ENCODE measurements around the gene DMAC2L.

DMAC2L gene

GRCh38 chr14:50339178-50339804 is 27.2 kb downstream of the DMAC2L start:
- Histone ChIP-seq H3K9ac (ENCODE audit: low read length) (no peak overlapping the region), H3K4me1 (ENCODE audit: low read length) (no peaks in the 10 kb centered on the region), H3K9me3 (replicated peaks; ENCODE audit: insufficient read depth, low read length) (no peaks in the 10 kb centered on the region), H3K27me3 (replicated peaks; ENCODE audit: insufficient read depth, low read length) (no peaks in the 10 kb centered on the region), H2AFZ (ENCODE audit: low read length) (no peak overlapping the region), H3K79me2 (ENCODE audit: low read length) (no peaks in the 10 kb centered on the region), H3K4me2 (ENCODE audit: low read depth, low read length) (no peak overlapping the region), H3K9me2 (replicated peaks; ENCODE audit: insufficient read depth, low read length) (no peaks in the 10 kb centered on the region), H3K4me3 (ENCODE audit: low read length) (no peak overlapping the region), H3K36me3 (replicated peaks; ENCODE audit: insufficient read depth, low read length) (no peaks in the 10 kb centered on the region), H4K20me1 (ENCODE audit: insufficient read depth, low read length) (no peaks in the 10 kb centered on the region), H3F3A (ENCODE audit: insufficient read depth, low read length) (no peaks in the 10 kb centered on the region), H3K27ac (ENCODE audit: low read length) (no peak overlapping the region)
- TF ChIP-seq CTCF (IDR thresholded peaks at IDR 0.05; ENCODE audit: low read length) (no peak), EZH2phosphoT487 (IDR thresholded peaks at IDR 0.05; ENCODE audit: low read length) (no peak), EZH2 (optimal IDR thresholded peaks at IDR 0.05; ENCODE audit: low read depth, low read length) (no peak)
- DNase-seq: no peak

GRCh38 chr14:50340045-50340444 is 27.9 kb downstream of the DMAC2L start:
- H2AFZ ChIP-seq (ENCODE audit: low read length): no peak overlapping the region
- no peaks in the 10 kb centered on the region for H3K27me3 ChIP-seq (replicated peaks; ENCODE audit: insufficient read depth, low read length)
- no peaks in the 10 kb centered on the region for H3K9me2 ChIP-seq (replicated peaks; ENCODE audit: insufficient read depth, low read length)
- no peak for DNase-seq
- no peak overlapping the region for H3K27ac ChIP-seq (ENCODE audit: low read length)
- no peak for TF ChIP-seq CTCF (IDR thresholded peaks at IDR 0.05; ENCODE audit: low read length)
- no peak for TF ChIP-seq EZH2phosphoT487 (IDR thresholded peaks at IDR 0.05; ENCODE audit: low read length)
- no peak for TF ChIP-seq EZH2 (optimal IDR thresholded peaks at IDR 0.05; ENCODE audit: low read depth, low read length)
- no peaks in the 10 kb centered on the region for H4K20me1 ChIP-seq (ENCODE audit: insufficient read depth, low read length)
- no peaks in the 10 kb centered on the region for H3K4me1 ChIP-seq (ENCODE audit: low read length)
- H3K9ac ChIP-seq (ENCODE audit: low read length): no peak overlapping the region
- H3F3A ChIP-seq (ENCODE audit: insufficient read depth, low read length): no peaks in the 10 kb centered on the region
- H3K36me3 ChIP-seq (replicated peaks; ENCODE audit: insufficient read depth, low read length): no peaks in the 10 kb centered on the region
- no peak overlapping the region for H3K4me3 ChIP-seq (ENCODE audit: low read length)
- no peaks in the 10 kb centered on the region for H3K79me2 ChIP-seq (ENCODE audit: low read length)
- H3K4me2 ChIP-seq (ENCODE audit: low read depth, low read length): no peak overlapping the region
- no peaks in the 10 kb centered on the region for H3K9me3 ChIP-seq (replicated peaks; ENCODE audit: insufficient read depth, low read length)

- Histone ChIP-seq H3K27me3 (replicated peaks; ENCODE audit: insufficient read depth, low read length) (no peaks in the 10 kb centered on the region), H3K9ac (ENCODE audit: low read length) (no peak overlapping the region), H2AFZ (ENCODE audit: low read length) (no peak overlapping the region), H3K4me3 (ENCODE audit: low read length) (no peak overlapping the region), H3K27ac (ENCODE audit: low read length) (no peak overlapping the region), H4K20me1 (ENCODE audit: insufficient read depth, low read length) (no peaks in the 10 kb centered on the region), H3K4me1 (ENCODE audit: low read length) (no peaks in the 10 kb centered on the region), H3K9me3 (replicated peaks; ENCODE audit: insufficient read depth, low read length) (no peaks in the 10 kb centered on the region), H3F3A (ENCODE audit: insufficient read depth, low read length) (no peaks in the 10 kb centered on the region), H3K4me2 (ENCODE audit: low read depth, low read length) (no peak overlapping the region), H3K79me2 (ENCODE audit: low read length) (no peaks in the 10 kb centered on the region), H3K9me2 (replicated peaks; ENCODE audit: insufficient read depth, low read length) (no peaks in the 10 kb centered on the region), H3K36me3 (replicated peaks; ENCODE audit: insufficient read depth, low read length) (no peaks in the 10 kb centered on the region)
- DNase-seq: no peak
- TF ChIP-seq EZH2 (optimal IDR thresholded peaks at IDR 0.05; ENCODE audit: low read depth, low read length) (no peak), CTCF (IDR thresholded peaks at IDR 0.05; ENCODE audit: low read length) (no peak), EZH2phosphoT487 (IDR thresholded peaks at IDR 0.05; ENCODE audit: low read length) (no peak)
Measured at GRCh38 chr14:50340963-50341362, 28.8 kb downstream of the DMAC2L start.
